ENCODE measurements around the gene OR5AC2.

OR5AC2 gene

DNA sequence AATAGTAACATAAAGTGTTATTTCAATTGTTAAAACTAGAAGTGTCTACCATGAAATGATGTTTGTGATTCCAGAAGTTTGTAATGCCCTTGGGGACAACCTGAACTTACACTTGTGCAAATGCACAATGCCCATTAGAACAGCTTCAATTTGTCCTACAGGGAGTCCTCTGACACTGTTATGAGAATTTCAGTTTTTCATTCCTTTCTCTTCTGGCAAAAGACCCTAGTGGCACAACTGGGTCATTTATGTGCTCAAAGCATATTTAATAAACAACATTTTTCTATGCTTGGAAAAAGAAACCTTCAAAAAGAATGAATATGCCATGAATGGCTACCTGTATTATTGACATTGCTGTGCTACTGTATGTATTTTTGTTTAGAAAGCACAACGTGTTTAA, 43.4 kb downstream of the OR5AC2 start, which contains the start of gene OR5H1 (continued):
- TF ChIP-seq ESRRG (CRISPR knock-in tag; IDR thresholded peaks at IDR 0.05): no peak
- no peak for TF ChIP-seq PPARA (CRISPR knock-in tag; IDR thresholded peaks at IDR 0.05; ENCODE audit: borderline replicate concordance)
- TF ChIP-seq, protein P1, sequence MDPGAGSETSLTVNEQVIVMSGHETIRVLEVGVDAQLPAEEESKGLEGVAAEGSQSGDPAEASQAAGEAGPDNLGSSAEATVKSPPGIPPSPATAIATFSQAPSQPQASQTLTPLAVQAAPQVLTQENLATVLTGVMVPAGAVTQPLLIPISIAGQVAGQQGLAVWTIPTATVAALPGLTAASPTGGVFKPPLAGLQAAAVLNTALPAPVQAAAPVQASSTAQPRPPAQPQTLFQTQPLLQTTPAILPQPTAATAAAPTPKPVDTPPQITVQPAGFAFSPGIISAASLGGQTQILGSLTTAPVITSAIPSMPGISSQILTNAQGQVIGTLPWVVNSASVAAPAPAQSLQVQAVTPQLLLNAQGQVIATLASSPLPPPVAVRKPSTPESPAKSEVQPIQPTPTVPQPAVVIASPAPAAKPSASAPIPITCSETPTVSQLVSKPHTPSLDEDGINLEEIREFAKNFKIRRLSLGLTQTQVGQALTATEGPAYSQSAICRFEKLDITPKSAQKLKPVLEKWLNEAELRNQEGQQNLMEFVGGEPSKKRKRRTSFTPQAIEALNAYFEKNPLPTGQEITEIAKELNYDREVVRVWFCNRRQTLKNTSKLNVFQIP (CRISPR knock-in tag; IDR thresholded peaks at IDR 0.05; ENCODE audit: borderline replicate concordance, low read depth): no peak
- TF ChIP-seq ZFP30 (CRISPR knock-in tag; IDR thresholded peaks at IDR 0.05): no peak
- TF ChIP-seq BACH2 (CRISPR knock-in tag; IDR thresholded peaks at IDR 0.05; ENCODE audit: borderline replicate concordance): no peak

DNA sequence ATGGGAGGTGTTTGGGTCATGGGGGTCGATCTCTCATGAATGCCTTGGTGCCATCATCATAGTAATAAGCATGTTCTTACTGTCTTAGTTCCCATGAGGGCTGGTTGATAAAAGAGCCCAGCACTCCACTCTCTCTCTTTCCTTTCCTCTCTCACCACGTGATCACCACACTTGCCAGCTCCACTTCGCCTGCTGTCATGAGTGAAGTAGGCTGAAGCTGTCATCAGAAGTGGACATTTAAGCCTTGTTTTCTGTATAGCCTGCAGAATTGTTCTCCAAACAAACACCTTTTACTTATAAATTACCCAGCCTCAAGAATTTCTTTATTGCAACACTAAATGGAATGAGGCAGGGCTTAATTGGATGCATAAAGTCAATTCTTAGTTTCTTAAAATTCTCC, 49.7 kb downstream of the OR5AC2 start:
- no peak for ATAC-seq
- TF ChIP-seq, protein P2, sequence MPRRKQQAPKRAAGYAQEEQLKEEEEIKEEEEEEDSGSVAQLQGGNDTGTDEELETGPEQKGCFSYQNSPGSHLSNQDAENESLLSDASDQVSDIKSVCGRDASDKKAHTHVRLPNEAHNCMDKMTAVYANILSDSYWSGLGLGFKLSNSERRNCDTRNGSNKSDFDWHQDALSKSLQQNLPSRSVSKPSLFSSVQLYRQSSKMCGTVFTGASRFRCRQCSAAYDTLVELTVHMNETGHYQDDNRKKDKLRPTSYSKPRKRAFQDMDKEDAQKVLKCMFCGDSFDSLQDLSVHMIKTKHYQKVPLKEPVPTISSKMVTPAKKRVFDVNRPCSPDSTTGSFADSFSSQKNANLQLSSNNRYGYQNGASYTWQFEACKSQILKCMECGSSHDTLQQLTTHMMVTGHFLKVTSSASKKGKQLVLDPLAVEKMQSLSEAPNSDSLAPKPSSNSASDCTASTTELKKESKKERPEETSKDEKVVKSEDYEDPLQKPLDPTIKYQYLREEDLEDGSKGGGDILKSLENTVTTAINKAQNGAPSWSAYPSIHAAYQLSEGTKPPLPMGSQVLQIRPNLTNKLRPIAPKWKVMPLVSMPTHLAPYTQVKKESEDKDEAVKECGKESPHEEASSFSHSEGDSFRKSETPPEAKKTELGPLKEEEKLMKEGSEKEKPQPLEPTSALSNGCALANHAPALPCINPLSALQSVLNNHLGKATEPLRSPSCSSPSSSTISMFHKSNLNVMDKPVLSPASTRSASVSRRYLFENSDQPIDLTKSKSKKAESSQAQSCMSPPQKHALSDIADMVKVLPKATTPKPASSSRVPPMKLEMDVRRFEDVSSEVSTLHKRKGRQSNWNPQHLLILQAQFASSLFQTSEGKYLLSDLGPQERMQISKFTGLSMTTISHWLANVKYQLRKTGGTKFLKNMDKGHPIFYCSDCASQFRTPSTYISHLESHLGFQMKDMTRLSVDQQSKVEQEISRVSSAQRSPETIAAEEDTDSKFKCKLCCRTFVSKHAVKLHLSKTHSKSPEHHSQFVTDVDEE (CRISPR knock-in tag; IDR thresholded peaks at IDR 0.05): no peak
- no peak for TF ChIP-seq OSR1 (CRISPR knock-in tag; IDR thresholded peaks at IDR 0.05)
- TF ChIP-seq, protein P3, sequence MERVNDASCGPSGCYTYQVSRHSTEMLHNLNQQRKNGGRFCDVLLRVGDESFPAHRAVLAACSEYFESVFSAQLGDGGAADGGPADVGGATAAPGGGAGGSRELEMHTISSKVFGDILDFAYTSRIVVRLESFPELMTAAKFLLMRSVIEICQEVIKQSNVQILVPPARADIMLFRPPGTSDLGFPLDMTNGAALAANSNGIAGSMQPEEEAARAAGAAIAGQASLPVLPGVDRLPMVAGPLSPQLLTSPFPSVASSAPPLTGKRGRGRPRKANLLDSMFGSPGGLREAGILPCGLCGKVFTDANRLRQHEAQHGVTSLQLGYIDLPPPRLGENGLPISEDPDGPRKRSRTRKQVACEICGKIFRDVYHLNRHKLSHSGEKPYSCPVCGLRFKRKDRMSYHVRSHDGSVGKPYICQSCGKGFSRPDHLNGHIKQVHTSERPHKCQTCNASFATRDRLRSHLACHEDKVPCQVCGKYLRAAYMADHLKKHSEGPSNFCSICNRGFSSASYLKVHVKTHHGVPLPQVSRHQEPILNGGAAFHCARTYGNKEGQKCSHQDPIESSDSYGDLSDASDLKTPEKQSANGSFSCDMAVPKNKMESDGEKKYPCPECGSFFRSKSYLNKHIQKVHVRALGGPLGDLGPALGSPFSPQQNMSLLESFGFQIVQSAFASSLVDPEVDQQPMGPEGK (CRISPR knock-in tag; IDR thresholded peaks at IDR 0.05; ENCODE audit: borderline replicate concordance): no peak
- TF ChIP-seq, protein P4, sequence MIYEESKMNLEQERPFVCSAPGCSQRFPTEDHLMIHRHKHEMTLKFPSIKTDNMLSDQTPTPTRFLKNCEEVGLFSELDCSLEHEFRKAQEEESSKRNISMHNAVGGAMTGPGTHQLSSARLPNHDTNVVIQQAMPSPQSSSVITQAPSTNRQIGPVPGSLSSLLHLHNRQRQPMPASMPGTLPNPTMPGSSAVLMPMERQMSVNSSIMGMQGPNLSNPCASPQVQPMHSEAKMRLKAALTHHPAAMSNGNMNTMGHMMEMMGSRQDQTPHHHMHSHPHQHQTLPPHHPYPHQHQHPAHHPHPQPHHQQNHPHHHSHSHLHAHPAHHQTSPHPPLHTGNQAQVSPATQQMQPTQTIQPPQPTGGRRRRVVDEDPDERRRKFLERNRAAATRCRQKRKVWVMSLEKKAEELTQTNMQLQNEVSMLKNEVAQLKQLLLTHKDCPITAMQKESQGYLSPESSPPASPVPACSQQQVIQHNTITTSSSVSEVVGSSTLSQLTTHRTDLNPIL (CRISPR knock-in tag; IDR thresholded peaks at IDR 0.05; ENCODE audit: low read depth): no peak
